K562 (cell line): ENCODE measurements around the gene GALK2.

Experiments
- POLR2H ChIP-seq: IDR thresholded peaks from 2 replicates; pipeline ENCODE4 v1.6.1; 2016; ENCODE audit warnings: missing genetic modification characterization, low read depth, mild to moderate bottlenecking, control low read depth, missing compliant biosample characterization, moderate library complexity
- SMARCA4 ChIP-seq: fragments of 450-650 bp; IDR thresholded peaks from 2 replicates; pipeline ENCODE4 v1.6.1; 2016
- SRF ChIP-seq, 2 experiments: fragments of 250-450, 450-650 bp in 1 of 2; sonication (Bioruptor Pico) in 1 of 2; sonication (generic) in 1 of 2; formaldehyde crosslinking; IDR thresholded peaks; 2 replicates each; pipeline versions ENCODE4 v1.5.0 to v1.5.1; 2020 to 2022; ENCODE audit warnings: mild to moderate bottlenecking in 1 of 2, missing genetic modification reagents in 1 of 2
- TAF1 ChIP-seq: IDR thresholded peaks from 2 replicates; pipeline ENCODE4 v1.6.1; 2011; ENCODE audit warnings: mild to moderate bottlenecking, low read length, moderate library complexity; ENCODE audit not compliant: insufficient read depth, control insufficient read depth, severe bottlenecking; ENCODE audit errors: extremely low read depth
- ZNF778 ChIP-seq: fragments of 450-650 bp; formaldehyde crosslinking; IDR thresholded peaks from 2 replicates; pipeline ENCODE4 v1.4.0; 2020; ENCODE audit warnings: mild to moderate bottlenecking, moderate library complexity

GRCh38 chr15:49270541-49271421 lies 100.7 kb downstream of the GALK2 start:
- TF ChIP-seq POLR2H (no peak), ZNF778 (CRISPR knock-in tag) (no peak), TAF1 (no peak), SMARCA4 (no peak), SRF (CRISPR knock-in tag; IDR thresholded peaks at IDR 0.05) (no peak)
